Measurements from ENCODE around the gene C2orf72.
A peak's percentile ranks its signal among the peaks of the same experiment; 100 is the strongest.

GRCh38 chr2:231036131-231036530 lies 1.2 kb upstream of the C2orf72 start:
- TF ChIP-seq CTCF (conservative IDR thresholded peaks at IDR 0.05 in 1 of 2, IDR thresholded peaks at IDR 0.05 in 1 of 2; ENCODE audit: low read depth in 1 of 2, low read length in 2 of 2) (no peak), EZH2 (IDR thresholded peaks at IDR 0.05; ENCODE audit: low read length, missing control alignments) (peak; percentile 46)

All from fibroblast of lung (primary cell).